Measurements from ENCODE around the gene CPT1B.

CPT1B gene

GRCh38 chr22:50585781-50586180 lies 7.6 kb upstream of the CPT1B start:
- DNase-seq (ENCODE audit: low read depth, low spot score), result no peak

DNA sequence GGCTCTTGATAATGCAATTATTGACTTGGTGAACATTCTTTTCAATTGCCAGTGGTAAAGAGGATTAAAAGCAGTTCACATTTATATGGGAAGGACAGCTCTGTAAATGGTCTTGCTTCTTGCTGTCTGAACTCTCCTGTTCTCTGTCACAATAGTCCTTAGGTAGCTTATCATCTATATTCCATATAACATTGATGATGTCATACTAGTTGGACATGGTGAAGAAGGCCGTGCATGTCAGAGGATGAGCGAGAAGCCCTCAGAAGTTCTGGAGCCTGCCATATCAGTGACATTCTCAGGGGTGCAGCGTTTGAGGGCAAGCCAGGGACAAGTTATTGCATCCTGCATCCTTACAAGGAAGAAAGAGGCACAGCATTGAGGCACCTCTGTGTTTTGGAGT lies 7.0 kb upstream of the CPT1B start:
- DNase-seq (ENCODE audit: low read depth, low spot score), result no peak

DNA sequence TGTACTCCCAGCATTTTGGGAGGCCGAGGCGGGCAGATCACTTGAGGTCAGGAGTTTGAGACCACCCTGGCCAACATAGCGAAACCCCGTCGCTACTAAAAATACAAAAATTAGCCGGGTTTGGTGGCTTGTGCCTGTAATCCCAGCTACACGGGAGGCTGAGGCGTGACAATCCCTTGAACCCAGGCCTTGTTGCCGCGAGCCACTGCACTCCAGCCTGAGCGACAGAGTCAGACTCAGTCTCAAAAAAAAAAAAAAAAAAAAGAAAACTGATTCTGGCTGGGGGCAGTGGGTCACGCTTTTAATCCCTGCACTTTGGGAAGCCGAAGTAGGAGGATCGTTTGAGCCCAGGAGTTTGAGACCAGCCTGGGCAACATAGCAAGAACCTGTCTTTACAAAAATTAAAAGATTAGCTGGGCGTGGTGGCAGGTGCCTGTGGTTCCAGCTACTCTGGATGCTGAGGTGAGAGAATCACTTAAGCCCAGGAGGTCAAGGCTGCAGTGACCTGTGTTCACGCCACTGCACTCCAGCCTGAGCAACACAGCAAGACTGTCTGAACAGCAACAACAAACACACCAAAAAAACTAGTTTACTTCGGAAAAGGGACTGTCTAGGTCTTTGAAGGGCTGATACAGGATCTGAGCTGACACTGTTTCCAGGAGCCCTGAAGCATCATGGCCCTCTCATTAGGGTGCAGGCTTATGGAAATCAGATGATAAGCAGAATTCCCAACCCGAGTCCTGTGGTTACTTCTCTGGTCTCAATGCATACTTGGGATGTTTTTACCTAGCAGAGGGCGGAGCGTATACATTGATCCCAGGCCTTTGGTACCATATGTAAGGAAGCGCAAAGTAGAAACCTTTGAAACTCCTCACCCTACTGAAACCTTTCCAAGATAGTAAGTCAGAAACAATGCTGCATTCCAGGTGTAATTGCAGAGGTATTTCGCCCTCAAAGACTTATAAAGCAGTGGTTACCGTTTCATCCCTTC lies 6.2 kb upstream of the CPT1B start:
- no peak for DNase-seq (ENCODE audit: low read depth, low spot score)

GRCh38 chr22:50583294-50583861 lies 5.2 kb upstream of the CPT1B start:
- DNase-seq (ENCODE audit: low read depth, low spot score), result no peak

- DNase-seq (ENCODE audit: low read depth, low spot score), result peak; percentile 99
Observed at GRCh38 chr22:50582493-50583293, 4.5 kb upstream of the CPT1B start, which contains the start of gene CHKB. Gene CHKB (minus strand): TSS chr22:50582849. CDS start chr22:50582781, 68 bp downstream.

- no peak for DNase-seq (ENCODE audit: low read depth, low spot score)
Observed at GRCh38 chr22:50581950-50582492, 3.8 kb upstream of the CPT1B start.

DNA sequence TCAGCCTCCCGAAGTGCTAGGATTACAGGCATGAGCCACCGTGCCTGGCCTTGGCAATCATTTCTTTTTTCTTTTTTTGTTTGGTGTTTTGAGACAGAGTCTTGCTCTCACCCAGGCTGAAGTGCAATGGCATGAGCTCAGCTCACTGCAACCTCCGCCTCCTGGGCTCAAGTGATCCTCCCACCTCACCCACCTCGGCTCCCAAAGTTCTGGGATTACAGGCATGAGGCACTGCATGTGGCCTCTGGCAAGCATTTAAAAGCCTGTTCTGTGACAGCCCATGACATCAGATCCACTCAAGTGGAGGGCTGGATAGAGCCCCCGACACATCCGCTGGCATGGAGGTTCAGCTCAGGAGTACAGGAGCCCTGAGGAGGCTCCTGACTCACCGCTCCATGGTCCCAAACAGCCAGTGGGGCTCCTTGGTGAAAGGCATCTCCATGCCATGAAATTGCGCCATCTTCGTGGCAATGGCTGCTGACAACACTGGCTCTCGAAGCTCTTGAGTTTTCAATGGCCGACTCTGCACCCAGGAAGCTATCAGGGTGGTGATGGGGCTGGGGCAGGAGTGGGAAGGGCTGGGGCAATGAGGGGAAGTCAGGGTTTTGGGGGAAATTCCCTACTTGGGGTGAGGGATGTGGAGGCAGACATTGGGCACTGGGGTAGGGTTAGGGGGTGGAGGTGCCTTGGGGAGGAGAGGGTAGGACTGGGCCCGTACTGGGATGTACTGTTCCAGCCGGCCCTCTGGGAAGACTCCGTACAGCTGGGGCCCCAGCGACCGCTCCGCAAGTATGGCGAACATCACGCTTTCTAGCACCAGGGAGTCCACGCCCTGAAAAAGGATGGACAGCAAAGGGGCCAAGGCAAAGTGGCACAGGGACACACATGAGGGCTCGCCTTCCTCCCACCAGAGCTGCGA lies 3.1 kb upstream of the CPT1B start:
- no peak for DNase-seq (ENCODE audit: low read depth, low spot score)

DNA sequence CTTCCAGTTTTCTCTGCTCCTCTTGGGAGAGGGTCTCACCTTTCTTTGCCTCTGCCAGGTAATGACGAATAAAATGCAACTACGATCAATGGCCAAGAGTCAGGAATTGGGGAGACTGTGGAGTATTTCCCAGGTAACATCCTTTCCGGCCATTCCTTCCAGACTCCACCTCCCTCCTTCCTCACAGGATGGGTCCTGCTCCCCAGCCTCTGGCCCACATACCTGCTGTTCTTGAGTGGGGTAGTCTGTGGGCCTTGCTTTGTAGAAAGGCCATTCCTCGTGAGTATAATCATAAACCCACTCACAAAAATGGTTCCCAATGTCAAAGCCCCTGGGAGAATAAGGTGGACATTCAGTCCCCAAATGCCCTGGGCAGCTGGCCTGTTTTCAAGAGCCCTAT lies 1.5 kb upstream of the CPT1B start:
- no peak for DNase-seq (ENCODE audit: low read depth, low spot score)

- DNase-seq (ENCODE audit: low read depth, low spot score), result no peak
Observed at GRCh38 chr22:50578776-50579310, 616 bp upstream of the CPT1B start.

DNA sequence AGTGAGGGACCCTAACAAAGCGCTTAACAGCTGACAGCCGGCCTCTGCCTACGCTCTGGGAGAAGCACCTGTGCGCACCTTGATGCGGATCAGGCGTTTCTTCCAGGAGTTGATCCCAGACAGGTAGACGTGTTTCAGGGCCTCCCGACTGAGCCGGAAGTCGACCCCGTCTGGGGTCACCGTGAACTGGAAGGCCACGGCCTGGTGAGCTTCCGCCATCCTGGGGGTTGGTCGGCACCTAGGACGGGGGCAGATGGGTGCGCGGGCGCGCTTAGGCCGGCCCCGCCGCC lies 585 bp downstream of the CPT1B start:
- no peak for DNase-seq (ENCODE audit: low read depth, low spot score)

GRCh38 chr22:50576806-50577696 lies 1.2 kb downstream of the CPT1B start:
- no peak for DNase-seq (ENCODE audit: low read depth, low spot score)

DNA sequence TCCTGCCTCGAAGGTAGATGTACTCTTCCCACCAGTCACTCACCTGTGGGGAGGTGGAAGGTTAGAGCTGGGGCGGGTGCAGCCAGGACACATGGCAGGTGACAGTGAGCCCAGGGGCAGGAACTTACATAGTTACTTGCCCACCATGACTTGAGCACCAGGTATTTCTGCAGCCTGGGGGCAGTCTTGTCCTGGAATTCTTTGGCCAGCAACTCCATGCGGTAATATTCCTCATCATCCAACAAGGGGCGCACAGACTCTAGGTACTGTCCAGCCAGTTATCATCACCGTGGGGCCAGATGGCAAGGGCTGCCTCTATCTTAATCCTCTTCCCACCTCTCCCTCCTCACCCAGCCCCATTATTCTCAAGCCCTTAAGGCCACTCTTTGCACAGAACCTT lies 2.2 kb downstream of the CPT1B start:
- DNase-seq (ENCODE audit: low read depth, low spot score), result peak; percentile 43

DNA sequence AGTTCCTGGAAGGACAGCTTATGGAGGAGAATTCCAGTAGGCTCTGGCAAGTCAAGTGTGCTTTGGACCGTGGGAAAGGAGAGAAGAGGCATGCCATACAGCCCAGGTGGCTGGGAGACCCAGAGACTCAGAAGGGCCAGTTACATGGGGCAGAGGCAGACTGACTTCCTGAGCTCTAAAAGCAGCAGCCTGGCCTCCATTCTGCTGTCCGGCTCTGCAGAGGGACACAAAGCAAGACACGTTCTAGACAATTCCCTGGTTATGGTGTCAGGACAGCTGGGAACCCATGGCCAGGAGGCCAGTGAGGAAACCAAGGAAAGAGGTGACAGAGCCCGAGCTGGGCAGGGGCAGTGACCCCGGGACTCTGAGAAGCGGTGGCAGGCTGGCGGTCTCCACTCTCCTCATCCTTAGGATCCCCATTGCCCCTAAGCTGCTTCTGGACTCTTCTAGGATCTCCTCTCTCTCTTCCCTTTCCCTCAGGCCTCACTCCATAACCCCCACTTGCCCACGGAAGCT lies 2.7 kb downstream of the CPT1B start:
- no peak for DNase-seq (ENCODE audit: low read depth, low spot score)

GRCh38 chr22:50574383-50574755 lies 3.9 kb downstream of the CPT1B start:
- DNase-seq (ENCODE audit: low read depth, low spot score), result no peak

GRCh38 chr22:50573491-50574382 lies 4.5 kb downstream of the CPT1B start:
- DNase-seq (ENCODE audit: low read depth, low spot score), result no peak

DNA sequence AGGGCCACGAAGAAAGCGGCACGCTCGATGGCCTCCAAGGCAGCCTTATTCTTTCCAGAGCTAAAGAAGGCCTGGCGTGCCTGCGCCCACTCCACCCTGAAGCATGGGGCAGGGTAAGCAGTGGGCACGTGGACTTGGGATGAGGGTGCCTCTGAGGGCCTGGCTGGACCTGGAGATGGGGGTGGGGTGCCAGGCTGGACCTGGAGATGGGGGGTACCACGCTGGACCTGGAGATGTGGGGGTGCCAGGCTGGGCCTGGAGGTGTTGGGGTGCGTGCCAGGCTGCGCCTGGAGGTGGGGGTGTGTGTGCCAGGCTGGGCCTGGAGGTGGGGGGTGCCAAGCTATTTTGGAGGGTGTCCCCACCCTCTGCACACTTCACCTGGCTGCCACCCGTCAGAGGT lies 5.3 kb downstream of the CPT1B start:
- DNase-seq (ENCODE audit: low read depth, low spot score), result no peak

- DNase-seq (ENCODE audit: low read depth, low spot score), result no peak
Observed at GRCh38 chr22:50571264-50572175, 6.7 kb downstream of the CPT1B start.

All from astrocyte of the hippocampus (primary cell).